HL-60 (cell line): ENCODE data around the gene TLL2.

Experiments used
- DNase-seq, 2 experiments: peaks; one replicate each; pipeline ENCODE4 v3.0.0-alpha.2; 2010 to 2020; ENCODE audit warnings: low read depth in 1 of 2, low spot score in 1 of 2
- H3K27ac ChIP-seq: fragments of 250-450 bp; sonication (Bioruptor Pico); replicated peaks from 2 replicates; pipeline ENCODE4 v1.5.1; 2020; ENCODE audit warnings: mild to moderate bottlenecking, moderate library complexity
- H3K27me3 ChIP-seq: fragments of 250-450 bp; sonication (Bioruptor Pico); 2 replicates; pipeline ENCODE4 v1.5.1; 2021; ENCODE audit warnings: mild to moderate bottlenecking, moderate library complexity; ENCODE audit not compliant: insufficient read depth, poor library complexity, severe bottlenecking
- H3K4me3 ChIP-seq: replicated peaks from 2 replicates; pipeline ENCODE4 v1.5.1; 2011; ENCODE audit warnings: mild to moderate bottlenecking, control low read depth, low read length; ENCODE audit not compliant: insufficient read depth
- GABPA ChIP-seq: IDR thresholded peaks from 2 replicates; pipeline ENCODE4 v1.6.1; 2012; ENCODE audit warnings: low read depth
- POLR2AphosphoS5 ChIP-seq: IDR thresholded peaks from 2 replicates; pipeline ENCODE4 v1.6.1; 2012; ENCODE audit warnings: low read depth
- SPI1 ChIP-seq: IDR thresholded peaks from 2 replicates; pipeline ENCODE4 v1.6.1; 2012; ENCODE audit warnings: low read depth, mild to moderate bottlenecking, borderline replicate concordance
- TF ChIP-seq, protein P1 (sequence below): IDR thresholded peaks from 2 replicates; pipeline ENCODE4 v1.6.1; 2012; ENCODE audit warnings: low read depth; ENCODE audit not compliant: insufficient replicate concordance
- TF ChIP-seq, protein P2 (sequence below): IDR thresholded peaks from one replicate; pipeline ENCODE4 v1.5.1; 2011; ENCODE audit warnings: low read length, control low read depth, inconsistent platforms; ENCODE audit not compliant: insufficient read depth

Gene TLL2

DNA sequence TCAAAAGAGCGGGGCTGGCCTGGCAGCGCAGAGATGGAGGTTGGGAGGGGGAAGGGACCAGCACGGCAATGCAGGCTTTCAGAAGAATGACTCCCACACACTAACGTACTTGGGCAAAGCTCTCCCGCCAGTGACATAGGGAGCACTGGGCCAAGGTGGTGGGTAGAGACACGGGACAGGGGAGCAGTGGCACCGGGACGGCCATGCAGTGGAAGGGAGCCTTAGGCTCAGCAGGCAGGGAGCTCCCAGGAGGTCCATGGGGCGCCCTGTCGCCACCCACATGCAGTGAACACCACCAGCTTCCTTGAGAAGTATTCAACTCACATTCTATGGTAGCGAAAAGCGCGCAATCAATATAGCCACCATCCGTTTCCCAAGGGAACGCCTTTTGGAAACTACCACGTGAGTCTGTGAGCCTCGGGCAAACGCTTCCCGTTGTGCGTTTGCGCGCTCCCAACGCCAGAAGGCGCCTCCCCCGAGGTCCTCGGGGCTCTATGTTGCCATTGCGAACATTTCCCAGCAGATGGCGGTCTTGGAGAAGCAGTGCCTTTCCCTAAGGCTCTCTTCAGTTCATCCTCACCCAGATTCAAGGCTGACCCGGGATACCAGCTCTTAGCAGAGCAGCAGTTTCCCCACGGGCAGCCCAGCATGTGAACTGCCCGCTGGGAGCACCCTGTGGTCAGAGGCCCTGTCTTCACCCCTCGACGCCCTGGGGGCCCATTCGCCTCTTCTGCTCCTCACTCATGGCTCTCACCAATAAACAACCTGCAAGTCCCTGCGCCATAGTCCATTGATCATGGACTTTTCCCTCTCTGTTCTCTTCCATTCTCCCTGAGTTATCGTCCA lies 138.5 kb downstream of the TLL2 start:
- peak overlapping the region; percentile 52 for H3K4me3 ChIP-seq
- no peak overlapping the region for H3K27ac ChIP-seq
- TF ChIP-seq SPI1 (0 out of 2 replicates have a peak, but pooled peaks have one; percentile 6), GABPA (no peak), POLR2AphosphoS5 (no peak)
- TF ChIP-seq, protein P1, sequence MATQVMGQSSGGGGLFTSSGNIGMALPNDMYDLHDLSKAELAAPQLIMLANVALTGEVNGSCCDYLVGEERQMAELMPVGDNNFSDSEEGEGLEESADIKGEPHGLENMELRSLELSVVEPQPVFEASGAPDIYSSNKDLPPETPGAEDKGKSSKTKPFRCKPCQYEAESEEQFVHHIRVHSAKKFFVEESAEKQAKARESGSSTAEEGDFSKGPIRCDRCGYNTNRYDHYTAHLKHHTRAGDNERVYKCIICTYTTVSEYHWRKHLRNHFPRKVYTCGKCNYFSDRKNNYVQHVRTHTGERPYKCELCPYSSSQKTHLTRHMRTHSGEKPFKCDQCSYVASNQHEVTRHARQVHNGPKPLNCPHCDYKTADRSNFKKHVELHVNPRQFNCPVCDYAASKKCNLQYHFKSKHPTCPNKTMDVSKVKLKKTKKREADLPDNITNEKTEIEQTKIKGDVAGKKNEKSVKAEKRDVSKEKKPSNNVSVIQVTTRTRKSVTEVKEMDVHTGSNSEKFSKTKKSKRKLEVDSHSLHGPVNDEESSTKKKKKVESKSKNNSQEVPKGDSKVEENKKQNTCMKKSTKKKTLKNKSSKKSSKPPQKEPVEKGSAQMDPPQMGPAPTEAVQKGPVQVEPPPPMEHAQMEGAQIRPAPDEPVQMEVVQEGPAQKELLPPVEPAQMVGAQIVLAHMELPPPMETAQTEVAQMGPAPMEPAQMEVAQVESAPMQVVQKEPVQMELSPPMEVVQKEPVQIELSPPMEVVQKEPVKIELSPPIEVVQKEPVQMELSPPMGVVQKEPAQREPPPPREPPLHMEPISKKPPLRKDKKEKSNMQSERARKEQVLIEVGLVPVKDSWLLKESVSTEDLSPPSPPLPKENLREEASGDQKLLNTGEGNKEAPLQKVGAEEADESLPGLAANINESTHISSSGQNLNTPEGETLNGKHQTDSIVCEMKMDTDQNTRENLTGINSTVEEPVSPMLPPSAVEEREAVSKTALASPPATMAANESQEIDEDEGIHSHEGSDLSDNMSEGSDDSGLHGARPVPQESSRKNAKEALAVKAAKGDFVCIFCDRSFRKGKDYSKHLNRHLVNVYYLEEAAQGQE, result no peak
- TF ChIP-seq, protein P2, sequence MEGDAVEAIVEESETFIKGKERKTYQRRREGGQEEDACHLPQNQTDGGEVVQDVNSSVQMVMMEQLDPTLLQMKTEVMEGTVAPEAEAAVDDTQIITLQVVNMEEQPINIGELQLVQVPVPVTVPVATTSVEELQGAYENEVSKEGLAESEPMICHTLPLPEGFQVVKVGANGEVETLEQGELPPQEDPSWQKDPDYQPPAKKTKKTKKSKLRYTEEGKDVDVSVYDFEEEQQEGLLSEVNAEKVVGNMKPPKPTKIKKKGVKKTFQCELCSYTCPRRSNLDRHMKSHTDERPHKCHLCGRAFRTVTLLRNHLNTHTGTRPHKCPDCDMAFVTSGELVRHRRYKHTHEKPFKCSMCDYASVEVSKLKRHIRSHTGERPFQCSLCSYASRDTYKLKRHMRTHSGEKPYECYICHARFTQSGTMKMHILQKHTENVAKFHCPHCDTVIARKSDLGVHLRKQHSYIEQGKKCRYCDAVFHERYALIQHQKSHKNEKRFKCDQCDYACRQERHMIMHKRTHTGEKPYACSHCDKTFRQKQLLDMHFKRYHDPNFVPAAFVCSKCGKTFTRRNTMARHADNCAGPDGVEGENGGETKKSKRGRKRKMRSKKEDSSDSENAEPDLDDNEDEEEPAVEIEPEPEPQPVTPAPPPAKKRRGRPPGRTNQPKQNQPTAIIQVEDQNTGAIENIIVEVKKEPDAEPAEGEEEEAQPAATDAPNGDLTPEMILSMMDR, result peak; percentile 99
- peaks cover 5% of the 10 kb centered on the region for H3K27me3 ChIP-seq
- peak; percentile 85 to 87 for DNase-seq

DNA sequence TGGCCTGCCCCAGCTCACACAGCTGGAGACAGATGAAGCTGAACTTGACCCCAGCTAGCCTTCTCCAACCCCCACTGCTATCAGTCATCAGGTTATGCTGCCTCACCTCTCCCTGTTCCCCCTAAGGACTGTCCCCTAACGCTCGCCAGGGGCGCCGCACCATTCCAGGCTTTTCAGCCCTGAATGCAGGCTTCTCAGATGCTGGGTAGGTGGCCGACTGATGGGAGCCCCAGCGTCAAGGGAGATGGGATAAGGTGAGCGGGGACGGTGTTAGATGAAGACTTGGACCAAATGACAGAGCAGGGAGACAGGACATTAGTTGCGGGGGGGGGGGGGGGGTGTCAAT lies 139.1 kb downstream of the TLL2 start:
- Histone ChIP-seq H3K4me3 (peak overlapping the region; percentile 52), H3K27ac (no peak overlapping the region), H3K27me3 (peaks cover 5% of the 10 kb centered on the region)
- TF ChIP-seq POLR2AphosphoS5, result no peak
- no peak for TF ChIP-seq GABPA
- TF ChIP-seq, protein P1, result no peak
- no peak for TF ChIP-seq SPI1
- TF ChIP-seq, protein P2, result no peak
- DNase-seq, result no peak

DNA sequence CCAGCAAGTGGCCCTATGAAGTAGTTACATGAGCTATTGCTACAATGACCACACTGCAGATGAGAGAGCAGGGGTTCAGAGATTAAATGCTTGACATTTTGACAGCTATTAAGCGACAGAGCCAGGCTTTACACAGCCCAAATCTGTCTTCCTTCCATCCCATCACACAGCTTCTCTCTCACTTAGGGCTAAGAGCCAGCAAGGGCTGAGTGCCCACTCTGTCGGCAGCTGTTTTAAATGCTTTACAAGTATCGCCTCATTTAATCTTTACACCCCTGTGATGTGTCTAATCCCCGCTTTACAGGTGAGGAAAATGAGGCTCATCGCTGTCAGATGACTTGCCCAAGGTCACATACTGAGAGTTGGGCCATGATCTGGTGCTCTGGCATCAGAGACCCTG lies 139.7 kb downstream of the TLL2 start:
- DNase-seq, result no peak
- H3K27me3 ChIP-seq, result peaks cover 5% of the 10 kb centered on the region
- TF ChIP-seq POLR2AphosphoS5, result no peak
- TF ChIP-seq GABPA, result no peak
- no peak for TF ChIP-seq SPI1
- TF ChIP-seq, protein P2, result no peak
- TF ChIP-seq, protein P1, result no peak

More for the DNA sequence above, 139.7 kb downstream of the TLL2 start:
- no peak overlapping the region for H3K27ac ChIP-seq
- H3K4me3 ChIP-seq, result no peak overlapping the region
